Endothelial cell of umbilical vein (primary cell): Measurements from ENCODE around the gene TMEM114. TPM values are rescaled to one million over a fixed set of nuclear protein-coding genes. Genes with fewer than 3 reads are reported as not detected.
A peak's percentile ranks its signal among the peaks of the same experiment; 100 is the strongest.

Source experiments
- BruUV-seq: library from RNA; stranded (reverse); fragments of 400-500 nt; replicated peaks from 2 replicates; lab custom pipeline; 2021; lab: Mats Ljungman, UMichigan
- CTCF ChIA-PET: fragments of 300-600, 350-600 bp; sonication (Branson Sonifier 250); formaldehyde crosslinking; loops from one replicate; lab custom pipeline; 2021; ENCODE audit warnings: antibody characterized with exemption, inconsistent platforms; lab: Charles Lee
- POLR2A ChIA-PET: fragments of 300-600, 350-600 bp; sonication (Branson Sonifier 250); formaldehyde crosslinking; loops from one replicate; lab custom pipeline; 2021; ENCODE audit warnings: antibody characterized with exemption, inconsistent platforms; lab: Charles Lee
- DNase-seq: peaks from one replicate; pipeline ENCODE4 v3.0.0-alpha.2; 2011; ENCODE audit warnings: low read depth, low spot score
- FAIRE-seq: peaks from 2 replicates; lab custom pipeline; 2011; peaks lifted over from hg19 to GRCh38; lab: Jason Lieb, UNC
- H2AFZ ChIP-seq: 2 replicates; pipeline ENCODE4 v1.6.0; 2012; ENCODE audit warnings: low read depth, low read length, control low read depth, inconsistent platforms
- H3K27ac ChIP-seq: 2 replicates; pipeline ENCODE4 v1.5.1; 2011; ENCODE audit warnings: low read depth, mild to moderate bottlenecking, control low read depth, low read length, moderate library complexity; ENCODE audit not compliant: insufficient read depth
- H3K27me3 ChIP-seq, 2 experiments: 2 replicates each; pipeline versions ENCODE4 v1.6.0 to v1.6.1; 2011; ENCODE audit warnings: low read length in 2 of 2, mixed read lengths in 1 of 2; ENCODE audit not compliant: control insufficient read depth in 2 of 2, insufficient read depth in 2 of 2
- H3K36me3 ChIP-seq, 2 experiments: 2 replicates in 1 of 2; 3 replicates in 1 of 2; pipeline ENCODE4 v1.5.1; 2011; ENCODE audit warnings: low read length in 2 of 2, mild to moderate bottlenecking in 1 of 2, moderate library complexity in 1 of 2; ENCODE audit not compliant: control insufficient read depth in 2 of 2, insufficient read depth in 2 of 2; ENCODE audit errors: extremely low read depth in 1 of 2
- H3K4me1 ChIP-seq: 3 replicates; pipeline ENCODE4 v1.5.1; 2011; ENCODE audit warnings: mild to moderate bottlenecking, low read length; ENCODE audit not compliant: control insufficient read depth, insufficient read depth; ENCODE audit errors: extremely low read depth
- H3K4me2 ChIP-seq: 2 replicates; pipeline ENCODE4 v1.6.1; 2011; ENCODE audit warnings: low read length, control low read depth, mixed read lengths; ENCODE audit not compliant: insufficient read depth
- H3K4me3 ChIP-seq, 3 experiments: fragments of 200-600 bp in 1 of 3; sonication (generic), shearing (Covaris generic) in 1 of 3; replicated peaks in 1 of 3; 2 replicates each; pipeline ENCODE4 v1.5.1; 2011 to 2016; ENCODE audit warnings: control low read depth in 3 of 3, low read length in 3 of 3, mild to moderate bottlenecking in 2 of 3, inconsistent platforms in 1 of 3, low read depth in 1 of 3, moderate library complexity in 1 of 3; ENCODE audit not compliant: insufficient read depth in 1 of 3
- H3K79me2 ChIP-seq: 2 replicates; pipeline ENCODE4 v1.6.0; 2012; ENCODE audit warnings: low read length, inconsistent platforms; ENCODE audit not compliant: control insufficient read depth, insufficient read depth
- H3K9ac ChIP-seq: replicated peaks from 2 replicates; pipeline ENCODE3; 2011; ENCODE audit warnings: low read length, control low read depth; ENCODE audit not compliant: insufficient read depth; ENCODE audit errors: extremely low read depth
- H3K9me1 ChIP-seq: replicated peaks from 3 replicates; pipeline ENCODE4 v1.6.0; 2011; ENCODE audit warnings: mild to moderate bottlenecking, low read length; ENCODE audit not compliant: control insufficient read depth, insufficient read depth; ENCODE audit errors: extremely low read depth
- H3K9me3 ChIP-seq: replicated peaks from 2 replicates; pipeline ENCODE4 v1.5.1; 2012; ENCODE audit warnings: low read length, inconsistent platforms; ENCODE audit not compliant: control insufficient read depth, insufficient read depth
- H4K20me1 ChIP-seq: replicated peaks from 2 replicates; pipeline ENCODE3; 2011; ENCODE audit warnings: mild to moderate bottlenecking, low read length; ENCODE audit not compliant: control insufficient read depth, insufficient read depth; ENCODE audit errors: extremely low read depth
- EZH2 ChIP-seq: IDR thresholded peaks from 2 replicates; pipeline ENCODE4 v1.6.1; 2012; ENCODE audit warnings: borderline replicate concordance, low read depth, mild to moderate bottlenecking, moderate library complexity, low read length, inconsistent platforms; ENCODE audit not compliant: severe bottlenecking
- FOS ChIP-seq: IDR thresholded peaks from 2 replicates; pipeline ENCODE4 v1.6.1; 2011; ENCODE audit warnings: mild to moderate bottlenecking, low read length, moderate library complexity, borderline replicate concordance; ENCODE audit not compliant: insufficient read depth
- GATA2 ChIP-seq: IDR thresholded peaks from 2 replicates; pipeline ENCODE4 v1.7.0; 2011; ENCODE audit warnings: low read depth, mild to moderate bottlenecking, moderate library complexity, mixed read lengths, low read length; ENCODE audit not compliant: insufficient read length, insufficient read depth
- JUN ChIP-seq: IDR thresholded peaks from 2 replicates; pipeline ENCODE4 v1.6.1; 2011; ENCODE audit warnings: borderline replicate concordance, low read depth; ENCODE audit not compliant: insufficient read length, insufficient read depth
- MYC ChIP-seq: IDR thresholded peaks from one replicate; pipeline ENCODE4 v1.6.1; 2011; ENCODE audit warnings: mild to moderate bottlenecking, low read depth, low read length
- POLR2A ChIP-seq: IDR thresholded peaks from 2 replicates; pipeline ENCODE4 v1.6.1; 2012; ENCODE audit warnings: low read depth, mild to moderate bottlenecking, control low read depth, low read length
- POLR2AphosphoS5 ChIP-seq: IDR thresholded peaks from 2 replicates; pipeline ENCODE4 v1.6.1; 2012; ENCODE audit warnings: low read depth, mild to moderate bottlenecking, control low read depth, low read length, moderate library complexity; ENCODE audit not compliant: insufficient read depth
- dilution Hi-C: fragments of 300-500 bp; cut with MboI; formaldehyde crosslinking; loops from one replicate; pipeline ENCODE4 v1.15.0; 2019; ENCODE audit warnings: low sequenced_read_pairs; ENCODE audit not compliant: extremely low pct_ligation_motif_present
- intact Hi-C: fragments of 100-400 bp; cut with micrococcal nuclease; formaldehyde crosslinking; loops from one replicate; pipeline ENCODE4 v1.10.0; 2022
- polyA plus RNA-seq, 4 experiments: library from polyadenylated mRNA; depleted of rRNA in 3 of 4; stranded (reverse) in 3 of 4; unstranded in 1 of 4; fragments of >200 nt; gene quantifications; 2 replicates each; pipeline versions ENCODE4 v1.2.1 to v1.2.3, GENCODE V29; 2011 to 2012; ENCODE audit warnings: missing spikeins in 1 of 4
- total RNA-seq: library from RNA; stranded (reverse); gene quantifications from 2 replicates; pipeline ENCODE4 v1.2.3, GENCODE V29; 2021
- TF ChIP-seq, protein P1 (sequence below): IDR thresholded peaks from 2 replicates; pipeline ENCODE4 v1.6.1; 2011; ENCODE audit not compliant: insufficient read depth, insufficient read length
- TF ChIP-seq, protein P2 (sequence below), 2 donors: IDR thresholded peaks; 1 replicate in 1 of 2; 2 replicates in 1 of 2; pipeline ENCODE4 v1.5.1; 2011; ENCODE audit warnings: low read length in 2 of 2, mild to moderate bottlenecking in 2 of 2, moderate library complexity in 2 of 2, control low read depth in 1 of 2, inconsistent platforms in 1 of 2, low read depth in 1 of 2; ENCODE audit not compliant: insufficient read depth in 1 of 2; ENCODE audit errors: extremely low read depth in 1 of 2

TMEM114 gene
- total and polyA plus RNA-seq, 2 donors (not counting 3 experiments of a cell fraction or from before 2014, with no cell fraction given): not detected

DNA sequence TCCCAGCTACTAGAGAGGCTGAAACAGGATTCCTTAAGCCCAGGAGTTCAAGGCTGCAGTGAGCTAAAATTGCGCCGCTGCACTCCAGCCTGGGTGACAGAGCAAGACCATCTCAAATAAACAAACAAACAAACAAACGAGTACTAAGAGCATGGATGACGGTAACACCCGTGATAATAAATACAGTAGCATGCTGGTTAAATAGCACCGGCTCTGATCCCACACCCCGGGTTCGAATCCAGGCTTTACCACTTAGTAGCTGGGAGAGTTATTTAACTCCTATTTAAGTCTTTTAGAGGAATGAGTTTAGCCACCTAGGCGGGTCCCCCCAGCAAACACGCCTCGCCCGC is 30.9 kb upstream of the TMEM114 start:
- H3K27me3 ChIP-seq: peaks cover 0 to 9% of the 10 kb centered on the region in 2 experiments
- dilution Hi-C loops: no loop called here
- peaks cover 8% of the 10 kb centered on the region for H3K4me1 ChIP-seq
- peaks cover 0 to 7% of the 10 kb centered on the region in 2 experiments for H3K36me3 ChIP-seq
- H4K20me1 ChIP-seq: no peaks in the 10 kb centered on the region
- peak overlapping the region; percentile 2 for H3K4me2 ChIP-seq
- H3K9me3 ChIP-seq: no peaks in the 10 kb centered on the region
- DNase-seq (no peak), FAIRE-seq (no peak)
- POLR2A ChIA-PET: no interaction called here
- H3K27ac ChIP-seq: no peak overlapping the region
- peaks cover 23% of the 10 kb centered on the region for H3K79me2 ChIP-seq
- intact Hi-C loops: loop anchor here (1.0 kb wide), 1 partner anchor 54 kb away; no protein-coding TSS in a partner anchor
- CTCF ChIA-PET: interaction anchor here (1.6 kb wide), 1 partner anchor 259 kb away, joined by 3 read pairs; no protein-coding TSS in a partner anchor
- peak overlapping the region in 2 of 3 experiments; percentile 77 to 96 for H3K4me3 ChIP-seq
- no peak overlapping the region for H3K9ac ChIP-seq
- no peaks in the 10 kb centered on the region for H3K9me1 ChIP-seq
- H2AFZ ChIP-seq: peak overlapping the region; percentile 57
- TF ChIP-seq, protein P1, sequence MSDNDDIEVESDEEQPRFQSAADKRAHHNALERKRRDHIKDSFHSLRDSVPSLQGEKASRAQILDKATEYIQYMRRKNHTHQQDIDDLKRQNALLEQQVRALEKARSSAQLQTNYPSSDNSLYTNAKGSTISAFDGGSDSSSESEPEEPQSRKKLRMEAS: no peak
- TF ChIP-seq, protein P2, sequence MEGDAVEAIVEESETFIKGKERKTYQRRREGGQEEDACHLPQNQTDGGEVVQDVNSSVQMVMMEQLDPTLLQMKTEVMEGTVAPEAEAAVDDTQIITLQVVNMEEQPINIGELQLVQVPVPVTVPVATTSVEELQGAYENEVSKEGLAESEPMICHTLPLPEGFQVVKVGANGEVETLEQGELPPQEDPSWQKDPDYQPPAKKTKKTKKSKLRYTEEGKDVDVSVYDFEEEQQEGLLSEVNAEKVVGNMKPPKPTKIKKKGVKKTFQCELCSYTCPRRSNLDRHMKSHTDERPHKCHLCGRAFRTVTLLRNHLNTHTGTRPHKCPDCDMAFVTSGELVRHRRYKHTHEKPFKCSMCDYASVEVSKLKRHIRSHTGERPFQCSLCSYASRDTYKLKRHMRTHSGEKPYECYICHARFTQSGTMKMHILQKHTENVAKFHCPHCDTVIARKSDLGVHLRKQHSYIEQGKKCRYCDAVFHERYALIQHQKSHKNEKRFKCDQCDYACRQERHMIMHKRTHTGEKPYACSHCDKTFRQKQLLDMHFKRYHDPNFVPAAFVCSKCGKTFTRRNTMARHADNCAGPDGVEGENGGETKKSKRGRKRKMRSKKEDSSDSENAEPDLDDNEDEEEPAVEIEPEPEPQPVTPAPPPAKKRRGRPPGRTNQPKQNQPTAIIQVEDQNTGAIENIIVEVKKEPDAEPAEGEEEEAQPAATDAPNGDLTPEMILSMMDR (IDR thresholded peaks at IDR 0.05; ENCODE audit: extremely low read depth in 1 of 2, insufficient read depth in 1 of 2, low read depth in 1 of 2, low read length in 2 of 2): no peak
- TF ChIP-seq JUN: no peak
- no peak for TF ChIP-seq FOS
- TF ChIP-seq MYC: no peak
- no peak for TF ChIP-seq POLR2A
- TF ChIP-seq EZH2: no peak
- TF ChIP-seq POLR2AphosphoS5: no peak
- TF ChIP-seq GATA2: no peak
- no TSS peak for BruUV-seq
